ENCODE data around the gene GABRE. TPM values are rescaled to one million over a fixed set of nuclear protein-coding genes. Genes with fewer than 3 reads are reported as not detected.

The GABRE gene
- total and polyA plus RNA-seq, 11 donors: 3.5 to 52.9 (median 30.6) TPM

DNA sequence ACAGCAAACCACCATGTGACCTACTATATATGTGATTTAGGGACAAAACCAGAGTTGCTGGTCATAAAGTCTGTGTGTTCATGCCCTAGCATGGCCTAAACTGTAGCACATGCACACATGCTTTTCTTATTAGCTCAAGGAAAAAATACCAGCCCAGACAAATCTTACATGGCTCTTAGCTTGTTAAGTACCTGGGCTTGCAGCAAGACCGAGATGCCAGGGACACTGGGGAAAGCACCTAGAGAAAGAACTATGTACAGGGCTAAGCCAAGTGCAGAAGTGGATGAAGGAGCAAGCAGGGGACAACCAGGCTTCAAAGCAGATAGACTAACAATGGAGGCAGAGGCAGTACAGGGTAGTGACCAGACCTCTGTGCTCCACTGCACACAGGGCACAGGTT is 3.4 kb upstream of the GABRE start:
- Histone ChIP-seq H3K4me1 (peaks cover 0 to 9% (median under 1%) of the 10 kb centered on the region in 12 donors), H3K27me3 (peaks cover 0 to 15% (median 0%) of the 10 kb centered on the region in 9 donors), H3K36me3 (no peaks in the 10 kb centered on the region), H3K27ac (no peak overlapping the region), H3K4me3 (no peak overlapping the region), H3K9me3 (no peaks in the 10 kb centered on the region)
- WGBS, 4 donors: 27 to 71% (median 62%) methylated on average over 1 of the region's 1 CpG
- DNase-seq: no peak
- TF ChIP-seq, protein P1, sequence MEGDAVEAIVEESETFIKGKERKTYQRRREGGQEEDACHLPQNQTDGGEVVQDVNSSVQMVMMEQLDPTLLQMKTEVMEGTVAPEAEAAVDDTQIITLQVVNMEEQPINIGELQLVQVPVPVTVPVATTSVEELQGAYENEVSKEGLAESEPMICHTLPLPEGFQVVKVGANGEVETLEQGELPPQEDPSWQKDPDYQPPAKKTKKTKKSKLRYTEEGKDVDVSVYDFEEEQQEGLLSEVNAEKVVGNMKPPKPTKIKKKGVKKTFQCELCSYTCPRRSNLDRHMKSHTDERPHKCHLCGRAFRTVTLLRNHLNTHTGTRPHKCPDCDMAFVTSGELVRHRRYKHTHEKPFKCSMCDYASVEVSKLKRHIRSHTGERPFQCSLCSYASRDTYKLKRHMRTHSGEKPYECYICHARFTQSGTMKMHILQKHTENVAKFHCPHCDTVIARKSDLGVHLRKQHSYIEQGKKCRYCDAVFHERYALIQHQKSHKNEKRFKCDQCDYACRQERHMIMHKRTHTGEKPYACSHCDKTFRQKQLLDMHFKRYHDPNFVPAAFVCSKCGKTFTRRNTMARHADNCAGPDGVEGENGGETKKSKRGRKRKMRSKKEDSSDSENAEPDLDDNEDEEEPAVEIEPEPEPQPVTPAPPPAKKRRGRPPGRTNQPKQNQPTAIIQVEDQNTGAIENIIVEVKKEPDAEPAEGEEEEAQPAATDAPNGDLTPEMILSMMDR (IDR thresholded peaks at IDR 0.05): no peak
- no peak for TF ChIP-seq POLR2A (IDR thresholded peaks at IDR 0.05)
- ATAC-seq: no peak
- intact Hi-C loops (cut with DNase I): loop anchor here in 1 of 10 donors (10.0 kb wide), 1 partner anchor 223 kb away; no protein-coding TSS in a partner anchor

DNA sequence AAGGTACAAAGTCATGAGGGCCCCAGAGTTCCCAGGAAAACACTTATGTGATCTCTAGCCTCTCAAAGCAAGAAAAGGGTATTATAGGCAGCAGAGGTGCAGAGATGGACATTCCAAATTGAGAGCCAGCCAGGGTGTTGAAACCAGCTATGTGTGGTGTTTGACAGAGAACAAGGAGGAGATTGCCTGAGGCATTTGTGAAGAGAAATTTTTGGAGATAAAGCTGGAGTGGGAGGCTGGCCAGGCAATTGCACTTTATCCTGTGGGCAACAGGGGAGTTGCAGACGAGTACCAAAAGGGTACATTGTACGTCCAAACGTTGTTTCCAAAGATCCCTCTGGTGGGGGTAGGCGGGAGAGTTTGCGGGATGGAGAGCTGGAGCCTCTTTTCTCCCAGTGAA is 2.5 kb upstream of the GABRE start:
- intact Hi-C loops (cut with DNase I): loop anchor here in 1 of 10 donors (10.0 kb wide), 1 partner anchor 222 kb away; no protein-coding TSS in a partner anchor
- H3K9me3 ChIP-seq: no peaks in the 10 kb centered on the region
- DNase-seq (peak in 2 of 5 donors; percentile 32 to 33), ATAC-seq (peak in 3 of 4 donors; percentile 29 to 40 (median 29))
- peaks cover 0 to 15% (median 0%) of the 10 kb centered on the region in 9 donors for H3K27me3 ChIP-seq
- peak overlapping the region in 1 of 12 donors; percentile 39 for H3K27ac ChIP-seq
- H3K4me1 ChIP-seq: peaks cover 0 to 3% (median 0%) of the 10 kb centered on the region in 12 donors
- WGBS, 4 donors: 38 to 50% (median 42%) methylated on average over 5 of the region's 5 CpGs
- no peak overlapping the region for H3K4me3 ChIP-seq
- H3K36me3 ChIP-seq: no peaks in the 10 kb centered on the region
- TF ChIP-seq, protein P1 (IDR thresholded peaks at IDR 0.05): no peak
- TF ChIP-seq POLR2A (IDR thresholded peaks at IDR 0.05): no peak

DNA sequence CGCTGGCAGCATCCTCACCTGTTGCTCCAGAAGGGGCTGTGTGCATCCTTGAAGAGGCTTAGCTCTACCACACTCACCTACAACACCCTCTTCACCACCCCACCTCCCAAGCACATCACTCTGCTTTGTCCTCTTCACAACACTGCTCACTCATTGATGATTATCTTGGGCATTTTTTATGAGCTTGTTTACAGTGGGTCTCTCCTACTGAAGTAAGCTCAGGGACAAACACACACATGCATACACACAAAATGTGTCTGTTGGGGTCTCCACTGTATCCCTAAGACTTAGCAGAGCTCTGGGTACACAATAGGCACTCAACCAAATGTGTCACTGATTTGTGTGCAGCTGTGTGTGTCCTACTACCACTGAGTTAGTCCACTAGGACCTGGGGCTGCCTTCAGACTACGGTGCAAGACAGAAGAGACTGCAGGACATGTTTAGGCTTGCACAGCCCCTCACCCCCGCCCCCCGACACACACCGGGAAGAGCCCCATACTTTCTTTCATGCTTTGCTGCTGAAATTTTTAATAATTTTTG is 1.3 kb upstream of the GABRE start:
- H3K9me3 ChIP-seq: no peaks in the 10 kb centered on the region
- WGBS, 4 donors: 78 to 94% (median 86%) methylated on average over 5 of the region's 5 CpGs
- H3K4me3 ChIP-seq: no peak overlapping the region
- H3K4me1 ChIP-seq: peaks cover 0 to 6% (median 0%) of the 10 kb centered on the region in 12 donors
- intact Hi-C loops (cut with DNase I): loop anchor here in 1 of 10 donors (10.0 kb wide), 1 partner anchor 221 kb away; no protein-coding TSS in a partner anchor
- no peaks in the 10 kb centered on the region for H3K36me3 ChIP-seq
- no peak for TF ChIP-seq POLR2A (IDR thresholded peaks at IDR 0.05)
- TF ChIP-seq, protein P1 (IDR thresholded peaks at IDR 0.05): no peak
- DNase-seq: no peak
- no peak for ATAC-seq
- H3K27ac ChIP-seq: no peak overlapping the region
- H3K27me3 ChIP-seq: peaks cover 0 to 15% (median 0%) of the 10 kb centered on the region in 9 donors

DNA sequence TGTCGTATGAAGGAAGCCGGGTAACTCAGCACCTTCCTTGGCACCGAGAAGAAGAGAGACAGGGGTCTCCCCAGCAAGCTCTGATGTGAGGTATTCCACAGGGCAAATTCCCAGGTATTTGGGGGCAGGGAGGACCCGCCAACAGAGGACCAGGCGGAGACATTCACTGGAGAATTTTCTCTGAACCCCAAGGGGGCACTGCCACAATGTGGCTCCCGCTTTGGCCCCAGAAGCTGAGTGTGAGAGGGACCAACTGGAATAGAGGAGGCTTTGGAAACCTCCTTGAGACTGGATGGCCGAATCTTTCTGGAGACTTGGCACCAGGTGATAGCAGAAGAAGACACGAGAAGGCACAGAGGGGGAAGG is 735 bp upstream of the GABRE start:
- Histone ChIP-seq H3K36me3 (no peaks in the 10 kb centered on the region), H3K27me3 (peaks cover 0 to 15% (median 0%) of the 10 kb centered on the region in 9 donors), H3K4me1 (peaks cover 0 to 10% (median 0%) of the 10 kb centered on the region in 12 donors), H3K4me3 (peak overlapping the region in 7 of 12 donors; percentile 54 to 78 (median 66)), H3K9me3 (no peaks in the 10 kb centered on the region), H3K27ac (peak overlapping the region in 7 of 12 donors; percentile 72 to 86 (median 82))
- TF ChIP-seq POLR2A (IDR thresholded peaks at IDR 0.05): no peak
- 65 to 80% (median 70%) methylated on average over 8 of the region's 8 CpGs for WGBS, 4 donors
- intact Hi-C loops (cut with DNase I): loop anchor here in 1 of 10 donors (10.0 kb wide), 1 partner anchor 220 kb away; no protein-coding TSS in a partner anchor
- ATAC-seq (no peak), DNase-seq (no peak)

Measured in heart left ventricle (tissue), 16 donors.